Spleen (tissue), 11 donors: ENCODE results near the gene FGD5. TPM values are rescaled to one million over a fixed set of nuclear protein-coding genes. Genes with fewer than 3 reads are reported as not detected.

Source experiments
- DNase-seq: peaks from one replicate; pipeline ENCODE4 v3.0.0-alpha.2; 2020
- H3K27ac ChIP-seq, 8 donors: fragments of 200-600 bp; sonication (generic) in 7 of 8; 1 replicate in 4 of 8; 2 replicates in 4 of 8; pipeline versions ENCODE4 v1.5.0 to v1.8.0; 2016 to 2021; ENCODE audit warnings: inconsistent platforms in 4 of 8, mild to moderate bottlenecking in 4 of 8, moderate library complexity in 1 of 8
- H3K27me3 ChIP-seq, 7 donors: fragments of 200-600 bp; sonication (generic) in 6 of 7; replicated peaks in 1 of 7; 1 replicate in 4 of 7; 2 replicates in 3 of 7; pipeline versions ENCODE4 v1.5.0 to v1.8.0; 2016 to 2021; ENCODE audit warnings: inconsistent platforms in 3 of 7, mild to moderate bottlenecking in 1 of 7
- H3K36me3 ChIP-seq, 6 donors: fragments of 200-600 bp; sonication (generic) in 5 of 6; 1 replicate in 4 of 6; 2 replicates in 2 of 6; pipeline versions ENCODE4 v1.5.0 to v1.8.0; 2016 to 2021; ENCODE audit warnings: inconsistent platforms in 2 of 6
- H3K4me1 ChIP-seq, 6 donors: fragments of 200-600 bp; sonication (generic) in 5 of 6; 1 replicate in 3 of 6; 2 replicates in 3 of 6; pipeline versions ENCODE4 v1.5.0 to v1.8.0; 2016 to 2021; ENCODE audit warnings: inconsistent platforms in 3 of 6
- H3K4me3 ChIP-seq, 8 donors: fragments of 200-600 bp; sonication (generic) in 7 of 8; 1 replicate in 4 of 8; 2 replicates in 4 of 8; pipeline versions ENCODE4 v1.5.0 to v1.8.0; 2016 to 2021; ENCODE audit warnings: inconsistent platforms in 4 of 8, mild to moderate bottlenecking in 4 of 8, moderate library complexity in 2 of 8
- H3K9me3 ChIP-seq, 8 donors: fragments of 200-600 bp; sonication (generic) in 7 of 8; 1 replicate in 4 of 8; 2 replicates in 4 of 8; pipeline versions ENCODE4 v1.5.0 to v1.8.0; 2016 to 2021; ENCODE audit warnings: inconsistent platforms in 4 of 8
- CTCF ChIP-seq, 11 experiments: fragments of 200-600 bp in 7 of 11; fragments of 450-650 bp in 4 of 11; sonication (generic) in 4 of 11; IDR thresholded peaks in 8 of 11; conservative IDR thresholded peaks in 3 of 11; 1 replicate in 7 of 11; 2 replicates in 4 of 11; pipeline versions ENCODE4 v1.4.0 to v1.8.0; 2016 to 2021; ENCODE audit warnings: antibody characterized with exemption in 11 of 11, inconsistent platforms in 4 of 11, mild to moderate bottlenecking in 1 of 11
- POLR2A ChIP-seq, 3 donors: fragments of 450-650 bp; IDR thresholded peaks; one replicate each; pipeline ENCODE4 v1.5.1; 2017; ENCODE audit warnings: antibody characterized with exemption in 3 of 3, mild to moderate bottlenecking in 1 of 3
- POLR2AphosphoS5 ChIP-seq, 3 donors: sonication (generic); formaldehyde crosslinking; IDR thresholded peaks; one replicate each; pipeline ENCODE4 v1.5.1; 2017; ENCODE audit warnings: antibody characterized with exemption in 3 of 3
- WGBS, 5 donors: extraction: QIAGEN DNeasy Blood & Tissue Kit in 3 of 5; methylation state at CpG; one replicate each; pipeline versions ENCODE4 v1.1.5 to v1.1.7; 2013 to 2018; 5-methylcytosine and 5-hydroxymethylcytosine counted together
- intact Hi-C: fragments of 100-400 bp; cut with DNase I; formaldehyde crosslinking; loops from one replicate; pipeline ENCODE4 v1.15.0; 2023; ENCODE audit warnings: low total_unique reads
- polyA plus RNA-seq, 3 donors: library from polyadenylated mRNA; stranded (reverse); fragments of 200-250 nt; gene quantifications; one replicate each; pipeline ENCODE4 v1.2.1, GENCODE V29; 2013
- total RNA-seq, 7 donors: library from RNA; depleted of rRNA in 3 of 7; stranded (reverse); fragments of >200 nt in 3 of 7; fragmentation: NEBNext Ultra II Directional in 4 of 7; extraction: Animal tissue kit (Norgen Biotek cat#: 25700) in 4 of 7; gene quantifications; one replicate each; pipeline versions ENCODE4 v1.1.0 to v1.2.1, GENCODE V29; 2016 to 2021
- donor health status: healthy with polysubstance abuse.
- donor health status: DM: no; HTN: no; CAD: no; lungs with moderate emphysema.
- donor health status: DM: no; HTN: no; CAD: no.
- donor health status: Bipolar disorder and iron deficiency.
- donor health status: healthy.
- donor health status: DM: no; HTN: no; CAD: no.
- donor health status: DM: yes; HTN: yes; CAD: no.

FGD5 gene
- total and polyA plus RNA-seq, 10 donors, result 6.0 to 145 (median 63.8) TPM

- intact Hi-C loops, result no loop called here
- 85 to 96% (median 90%) methylated on average over 5 of the region's 5 CpGs for WGBS, 5 donors
Measured at GRCh38 chr3:14909250-14909649, 90.5 kb downstream of the FGD5 start.

DNA sequence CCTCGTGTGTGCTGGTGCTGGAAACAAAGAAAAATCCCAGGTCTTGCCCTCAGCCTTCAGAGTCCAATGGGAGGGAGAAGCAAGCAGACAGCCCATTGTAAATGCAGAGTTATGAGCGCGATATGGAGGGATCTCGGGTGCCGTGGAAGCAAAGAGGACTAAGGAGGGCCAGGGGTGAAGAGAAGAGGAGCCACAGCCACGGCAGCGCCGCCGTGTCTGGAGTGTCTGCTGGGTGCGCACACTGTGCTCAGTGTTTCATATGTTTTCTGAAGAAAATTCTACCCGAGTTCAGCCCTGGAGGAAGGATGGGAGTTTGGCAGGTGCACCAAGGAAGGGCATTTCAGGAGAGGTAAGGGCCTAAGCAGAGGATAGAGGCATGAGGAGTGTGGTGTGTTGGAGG is 92.9 kb downstream of the FGD5 start:
- no peak for TF ChIP-seq CTCF (IDR thresholded peaks at IDR 0.05 in 8 of 11, conservative IDR thresholded peaks at IDR 0.05 in 3 of 11)
- no peak for TF ChIP-seq POLR2AphosphoS5 (IDR thresholded peaks at IDR 0.05)
- TF ChIP-seq POLR2A (IDR thresholded peaks at IDR 0.05), result no peak
- H3K4me3 ChIP-seq, result no peak overlapping the region
- peaks cover 0 to 15% (median 0%) of the 10 kb centered on the region in 7 donors for H3K27me3 ChIP-seq
- H3K4me1 ChIP-seq, result peaks cover 0 to 10% (median 2%) of the 10 kb centered on the region in 6 donors
- no peak overlapping the region for H3K27ac ChIP-seq
- intact Hi-C loops, result loop anchor here (10.0 kb wide), 1 partner anchor 117 kb away; no protein-coding TSS in a partner anchor
- no peaks in the 10 kb centered on the region for H3K9me3 ChIP-seq
- peaks cover 0 to 44% (median 3%) of the 10 kb centered on the region in 6 donors for H3K36me3 ChIP-seq
- WGBS, 5 donors, result 88 to 96% (median 90%) methylated on average over 11 of the region's 11 CpGs
- DNase-seq, result no peak

More at GRCh38 chr3:14909250-14909649, 90.5 kb downstream of the FGD5 start:
- Histone ChIP-seq H3K27ac (no peak overlapping the region), H3K27me3 (peaks cover 0 to 19% (median 0%) of the 10 kb centered on the region in 7 donors), H3K9me3 (peaks cover 0 to 13% (median 0%) of the 10 kb centered on the region in 8 donors), H3K36me3 (peaks cover 0 to 45% (median 3%) of the 10 kb centered on the region in 6 donors), H3K4me3 (no peak overlapping the region), H3K4me1 (peaks cover 0 to 15% (median 5%) of the 10 kb centered on the region in 6 donors)
- no peak for DNase-seq
- no peak for TF ChIP-seq POLR2A (IDR thresholded peaks at IDR 0.05)
- TF ChIP-seq POLR2AphosphoS5 (IDR thresholded peaks at IDR 0.05), result no peak
- no peak for TF ChIP-seq CTCF (IDR thresholded peaks at IDR 0.05 in 8 of 11, conservative IDR thresholded peaks at IDR 0.05 in 3 of 11)

- H3K27me3 ChIP-seq, result peaks cover 0 to 6% (median 0%) of the 10 kb centered on the region in 7 donors
- no peaks in the 10 kb centered on the region for H3K9me3 ChIP-seq
- H3K36me3 ChIP-seq, result peaks cover 0 to 55% (median 5%) of the 10 kb centered on the region in 6 donors
- intact Hi-C loops, result loop anchor here (10.0 kb wide), 1 partner anchor 118 kb away; no protein-coding TSS in a partner anchor
- no peak for DNase-seq
- peak overlapping the region in 1 of 8 donors; percentile 11 for H3K27ac ChIP-seq
- no peaks in the 10 kb centered on the region for H3K4me1 ChIP-seq
- WGBS, 5 donors, result 83 to 90% (median 86%) methylated on average over 9 to 10 of the region's 10 CpGs
- H3K4me3 ChIP-seq, result no peak overlapping the region
- TF ChIP-seq POLR2AphosphoS5 (IDR thresholded peaks at IDR 0.05), result no peak
- TF ChIP-seq CTCF (IDR thresholded peaks at IDR 0.05 in 8 of 11, conservative IDR thresholded peaks at IDR 0.05 in 3 of 11), result no peak
- TF ChIP-seq POLR2A (IDR thresholded peaks at IDR 0.05), result no peak
Measured at GRCh38 chr3:14913071-14913925, 94.5 kb downstream of the FGD5 start.
